SK-N-SH treated with all-trans-retinoic acid at 6 μM for 48 hours (cell line): ENCODE measurements around the gene SLC12A8.
A peak's percentile ranks its signal among the peaks of the same experiment; 100 is the strongest.

Experiments
- ATAC-seq: fragments of 200-7000 bp; cut with Tn5 transposase; 3 replicates; pipeline ENCODE4 v1.9.1; 2020; ENCODE audit warnings: mild to moderate bottlenecking, moderate library complexity
- ARNTL ChIP-seq: fragments of 450-650 bp; formaldehyde crosslinking; IDR thresholded peaks from 2 replicates; pipeline ENCODE4 v1.5.0; 2020; ENCODE audit warnings: low read depth, mild to moderate bottlenecking, moderate library complexity, borderline replicate concordance
- BACH2 ChIP-seq: fragments of 250-450 bp; sonication (Bioruptor Pico); IDR thresholded peaks from 2 replicates; pipeline ENCODE4 v1.9.0; 2021; ENCODE audit warnings: mild to moderate bottlenecking, borderline replicate concordance
- CSDC2 ChIP-seq: fragments of 250-450 bp; sonication (Bioruptor Pico); IDR thresholded peaks from 2 replicates; pipeline ENCODE4 v1.5.0; 2020; ENCODE audit warnings: mild to moderate bottlenecking, moderate library complexity
- CSRNP3 ChIP-seq: fragments of 250-450 bp; sonication (Bioruptor Pico); IDR thresholded peaks from 2 replicates; pipeline ENCODE4 v1.5.1; 2021; ENCODE audit warnings: mild to moderate bottlenecking, moderate library complexity
- ESRRG ChIP-seq: fragments of 250-450 bp; sonication (Bioruptor Pico); IDR thresholded peaks from 2 replicates; pipeline ENCODE4 v1.6.1; 2021; ENCODE audit warnings: mild to moderate bottlenecking
- OSR1 ChIP-seq: fragments of 250-450 bp; sonication (Bioruptor Pico); IDR thresholded peaks from 2 replicates; pipeline ENCODE4 v1.8.0; 2022; ENCODE audit warnings: moderate library complexity, mild to moderate bottlenecking, inconsistent platforms
- POU6F1 ChIP-seq: fragments of 250-450 bp; sonication (Bioruptor Pico); IDR thresholded peaks from 2 replicates; pipeline ENCODE4 v1.8.0; 2021; ENCODE audit warnings: low read depth, mild to moderate bottlenecking, moderate library complexity, borderline replicate concordance
- PPARA ChIP-seq: fragments of 250-450 bp; sonication (Bioruptor Pico); IDR thresholded peaks from 2 replicates; pipeline ENCODE4 v1.5.0; 2020; ENCODE audit warnings: mild to moderate bottlenecking, borderline replicate concordance
- RARB ChIP-seq: fragments of 250-450 bp; sonication (Bioruptor Pico); IDR thresholded peaks from 2 replicates; pipeline ENCODE4 v1.8.0; 2021; ENCODE audit warnings: mild to moderate bottlenecking, moderate library complexity
- SNAI2 ChIP-seq: fragments of 250-450 bp; sonication (Bioruptor Pico); IDR thresholded peaks from 2 replicates; pipeline ENCODE4 v1.5.0; 2020; ENCODE audit warnings: mild to moderate bottlenecking, moderate library complexity
- TCF4 ChIP-seq: fragments of 250-450 bp; sonication (Bioruptor Pico); IDR thresholded peaks from 2 replicates; pipeline ENCODE4 v1.8.0; 2021; ENCODE audit warnings: mild to moderate bottlenecking, moderate library complexity, borderline replicate concordance
- TOX ChIP-seq: fragments of 250-450 bp; sonication (Bioruptor Pico); IDR thresholded peaks from 2 replicates; pipeline ENCODE4 v1.8.0; 2021; ENCODE audit warnings: mild to moderate bottlenecking, moderate library complexity, borderline replicate concordance
- ZC3H10 ChIP-seq: fragments of 250-450 bp; sonication (Bioruptor Pico); IDR thresholded peaks from 2 replicates; pipeline ENCODE4 v1.5.1; 2021; ENCODE audit warnings: mild to moderate bottlenecking, moderate library complexity
- ZFP3 ChIP-seq: fragments of 250-450 bp; sonication (Bioruptor Pico); IDR thresholded peaks from 2 replicates; pipeline ENCODE4 v1.5.0; 2020; ENCODE audit warnings: mild to moderate bottlenecking, moderate library complexity
- ZFP30 ChIP-seq: fragments of 450-650 bp; formaldehyde crosslinking; IDR thresholded peaks from 2 replicates; pipeline ENCODE4 v1.5.0; 2022; ENCODE audit warnings: mild to moderate bottlenecking, moderate library complexity
- ZNF565 ChIP-seq: fragments of 450-650 bp; formaldehyde crosslinking; conservative IDR thresholded peaks from 2 replicates; pipeline ENCODE4 v1.5.0; 2020; ENCODE audit warnings: low read depth, mild to moderate bottlenecking, moderate library complexity
- ZNF70 ChIP-seq: fragments of 450-650 bp; formaldehyde crosslinking; IDR thresholded peaks from 2 replicates; pipeline ENCODE4 v1.5.0; 2020; ENCODE audit warnings: mild to moderate bottlenecking, moderate library complexity
- ZNF8 ChIP-seq: fragments of 450-650 bp; formaldehyde crosslinking; IDR thresholded peaks from 2 replicates; pipeline ENCODE4 v1.5.0; 2020; ENCODE audit warnings: mild to moderate bottlenecking, moderate library complexity
- TF ChIP-seq, protein P1 (sequence below): fragments of 250-450 bp; sonication (Bioruptor Pico); IDR thresholded peaks from 2 replicates; pipeline ENCODE4 v1.5.1; 2020; ENCODE audit warnings: low read depth, mild to moderate bottlenecking, moderate library complexity
- TF ChIP-seq, protein P2 (sequence below): fragments of 250-450 bp; sonication (Bioruptor Pico); IDR thresholded peaks from 2 replicates; pipeline ENCODE4 v1.5.0; 2020; ENCODE audit warnings: mild to moderate bottlenecking, moderate library complexity

SLC12A8 gene

DNA sequence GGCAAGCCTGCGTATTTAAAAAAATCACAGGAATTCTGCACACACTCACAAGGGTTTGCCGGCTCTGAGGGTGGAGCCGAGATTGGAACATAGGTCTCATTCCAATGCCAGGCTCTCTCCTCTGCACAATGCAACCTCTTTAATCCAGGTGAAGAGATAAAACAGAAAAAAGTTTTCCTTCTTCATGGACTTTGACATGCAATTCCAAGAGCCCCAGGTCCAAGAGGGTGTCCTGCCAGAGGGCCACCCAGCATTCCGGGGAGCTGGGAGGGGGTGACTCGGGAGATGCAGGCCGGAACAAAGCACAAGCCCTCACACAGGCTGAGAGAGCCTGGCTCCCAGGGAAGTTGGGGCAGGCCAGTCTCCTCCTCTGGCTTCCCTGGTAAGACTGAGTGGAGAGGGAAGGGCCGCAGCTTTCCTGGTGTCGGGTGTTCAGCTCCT lies 6.7 kb upstream of the SLC12A8 start (continued):
- TF ChIP-seq OSR1 (no peak), ZNF565 (CRISPR knock-in tag) (no peak), BACH2 (CRISPR knock-in tag) (no peak), ZC3H10 (CRISPR knock-in tag) (no peak), ZFP3 (no peak)
- TF ChIP-seq, protein P1, sequence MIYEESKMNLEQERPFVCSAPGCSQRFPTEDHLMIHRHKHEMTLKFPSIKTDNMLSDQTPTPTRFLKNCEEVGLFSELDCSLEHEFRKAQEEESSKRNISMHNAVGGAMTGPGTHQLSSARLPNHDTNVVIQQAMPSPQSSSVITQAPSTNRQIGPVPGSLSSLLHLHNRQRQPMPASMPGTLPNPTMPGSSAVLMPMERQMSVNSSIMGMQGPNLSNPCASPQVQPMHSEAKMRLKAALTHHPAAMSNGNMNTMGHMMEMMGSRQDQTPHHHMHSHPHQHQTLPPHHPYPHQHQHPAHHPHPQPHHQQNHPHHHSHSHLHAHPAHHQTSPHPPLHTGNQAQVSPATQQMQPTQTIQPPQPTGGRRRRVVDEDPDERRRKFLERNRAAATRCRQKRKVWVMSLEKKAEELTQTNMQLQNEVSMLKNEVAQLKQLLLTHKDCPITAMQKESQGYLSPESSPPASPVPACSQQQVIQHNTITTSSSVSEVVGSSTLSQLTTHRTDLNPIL (CRISPR knock-in tag): no peak
- TF ChIP-seq, protein P2, sequence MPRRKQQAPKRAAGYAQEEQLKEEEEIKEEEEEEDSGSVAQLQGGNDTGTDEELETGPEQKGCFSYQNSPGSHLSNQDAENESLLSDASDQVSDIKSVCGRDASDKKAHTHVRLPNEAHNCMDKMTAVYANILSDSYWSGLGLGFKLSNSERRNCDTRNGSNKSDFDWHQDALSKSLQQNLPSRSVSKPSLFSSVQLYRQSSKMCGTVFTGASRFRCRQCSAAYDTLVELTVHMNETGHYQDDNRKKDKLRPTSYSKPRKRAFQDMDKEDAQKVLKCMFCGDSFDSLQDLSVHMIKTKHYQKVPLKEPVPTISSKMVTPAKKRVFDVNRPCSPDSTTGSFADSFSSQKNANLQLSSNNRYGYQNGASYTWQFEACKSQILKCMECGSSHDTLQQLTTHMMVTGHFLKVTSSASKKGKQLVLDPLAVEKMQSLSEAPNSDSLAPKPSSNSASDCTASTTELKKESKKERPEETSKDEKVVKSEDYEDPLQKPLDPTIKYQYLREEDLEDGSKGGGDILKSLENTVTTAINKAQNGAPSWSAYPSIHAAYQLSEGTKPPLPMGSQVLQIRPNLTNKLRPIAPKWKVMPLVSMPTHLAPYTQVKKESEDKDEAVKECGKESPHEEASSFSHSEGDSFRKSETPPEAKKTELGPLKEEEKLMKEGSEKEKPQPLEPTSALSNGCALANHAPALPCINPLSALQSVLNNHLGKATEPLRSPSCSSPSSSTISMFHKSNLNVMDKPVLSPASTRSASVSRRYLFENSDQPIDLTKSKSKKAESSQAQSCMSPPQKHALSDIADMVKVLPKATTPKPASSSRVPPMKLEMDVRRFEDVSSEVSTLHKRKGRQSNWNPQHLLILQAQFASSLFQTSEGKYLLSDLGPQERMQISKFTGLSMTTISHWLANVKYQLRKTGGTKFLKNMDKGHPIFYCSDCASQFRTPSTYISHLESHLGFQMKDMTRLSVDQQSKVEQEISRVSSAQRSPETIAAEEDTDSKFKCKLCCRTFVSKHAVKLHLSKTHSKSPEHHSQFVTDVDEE (CRISPR knock-in tag): no peak

DNA sequence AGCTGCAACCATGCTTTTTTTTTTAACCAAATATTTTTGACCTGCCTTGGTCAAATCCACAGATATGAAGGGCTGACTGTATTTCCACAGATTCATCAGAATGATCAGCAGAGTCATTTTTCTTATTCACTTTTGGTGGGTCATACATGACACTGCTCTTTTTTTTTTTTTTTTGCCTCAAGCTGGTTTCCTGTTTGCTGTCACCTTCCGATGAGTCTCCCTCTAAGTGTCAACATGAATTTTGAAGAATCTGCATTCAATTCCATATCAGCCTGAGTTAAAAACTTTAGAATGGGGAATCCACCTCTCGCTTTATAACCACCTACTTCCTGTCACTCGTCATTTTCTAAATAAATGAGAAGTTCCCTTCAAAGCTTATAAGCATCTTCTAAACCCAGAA lies 2.2 kb upstream of the SLC12A8 start:
- ATAC-seq: peak; percentile 20; the same call in 2 of the 3 replicates
- TF ChIP-seq POU6F1 (CRISPR knock-in tag) (no peak), ZC3H10 (CRISPR knock-in tag) (no peak), ESRRG (CRISPR knock-in tag) (no peak), ZNF70 (CRISPR knock-in tag) (no peak), ARNTL (CRISPR knock-in tag) (no peak), CSDC2 (no peak), OSR1 (no peak), RARB (no peak), TOX (CRISPR knock-in tag) (no peak), PPARA (CRISPR knock-in tag) (no peak), ZNF8 (CRISPR knock-in tag) (no peak), SNAI2 (no peak)
- TF ChIP-seq, protein P1 (CRISPR knock-in tag): no peak

GRCh38 chr3:125213946-125214542 lies 1.5 kb upstream of the SLC12A8 start:
- TF ChIP-seq PPARA (CRISPR knock-in tag) (no peak), TCF4 (no peak), BACH2 (CRISPR knock-in tag) (no peak), ZC3H10 (CRISPR knock-in tag) (no peak), ZNF8 (CRISPR knock-in tag) (no peak), CSRNP3 (no peak), RARB (no peak), ZFP30 (no peak)
- TF ChIP-seq, protein P2 (CRISPR knock-in tag): no peak
- ATAC-seq: peak; percentile 80
